DND-41 (cell line): ENCODE results near the gene UGT1A8.

Experiments used
- ATAC-seq: fragments of 200-7000 bp; cut with Tn5 transposase; 3 replicates; pipeline ENCODE4 v1.9.1; 2021; ENCODE audit warnings: low read depth; ENCODE audit not compliant: insufficient read depth
- DNase-seq: peaks from one replicate; pipeline ENCODE4 v3.0.0-alpha.2; 2020
- H2AFZ ChIP-seq: 2 replicates; pipeline ENCODE4 v1.6.0; 2012; ENCODE audit warnings: low read depth, low read length
- H3K27ac ChIP-seq: 2 replicates; pipeline ENCODE4 v1.5.1; 2012; ENCODE audit warnings: low read length, inconsistent platforms
- H3K27me3 ChIP-seq: fragments of 200-600 bp; sonication (generic); 2 replicates; pipeline ENCODE4 v1.6.0; 2012; ENCODE audit warnings: low read length, mild to moderate bottlenecking, inconsistent platforms; ENCODE audit not compliant: insufficient read depth, poor library complexity
- H3K36me3 ChIP-seq: 2 replicates; pipeline ENCODE4 v1.5.1; 2012; ENCODE audit warnings: low read length, inconsistent platforms; ENCODE audit not compliant: insufficient read depth
- H3K4me1 ChIP-seq: 2 replicates; pipeline ENCODE4 v1.5.1; 2012; ENCODE audit warnings: mild to moderate bottlenecking, low read length; ENCODE audit not compliant: insufficient read depth
- H3K4me2 ChIP-seq: 2 replicates; pipeline ENCODE4 v1.6.0; 2012; ENCODE audit warnings: mild to moderate bottlenecking, moderate library complexity, low read length, inconsistent platforms; ENCODE audit not compliant: insufficient read depth
- H3K4me3 ChIP-seq, 2 experiments: fragments of 200-600 bp in 1 of 2; shearing (Covaris generic) in 1 of 2; 2 replicates each; pipeline ENCODE4 v1.5.1; 2012 to 2016; ENCODE audit warnings: inconsistent platforms in 2 of 2, low read length in 2 of 2, mild to moderate bottlenecking in 2 of 2, low read depth in 1 of 2, moderate library complexity in 1 of 2
- H3K79me2 ChIP-seq: 2 replicates; pipeline ENCODE4 v1.6.0; 2012; ENCODE audit warnings: low read length, inconsistent platforms; ENCODE audit not compliant: insufficient read depth
- H3K9ac ChIP-seq: 2 replicates; pipeline ENCODE4 v1.6.0; 2012; ENCODE audit warnings: low read depth, mild to moderate bottlenecking, inconsistent platforms, low read length, moderate library complexity
- H3K9me3 ChIP-seq: 2 replicates; pipeline ENCODE4 v1.5.1; 2012; ENCODE audit warnings: low read length, moderate library complexity, mild to moderate bottlenecking, inconsistent platforms; ENCODE audit not compliant: insufficient read depth, severe bottlenecking
- H4K20me1 ChIP-seq: 2 replicates; pipeline ENCODE4 v1.6.0; 2012; ENCODE audit warnings: low read length; ENCODE audit not compliant: insufficient read depth
- EZH2 ChIP-seq: IDR thresholded peaks from 3 replicates; pipeline ENCODE4 v1.6.1; 2012; ENCODE audit warnings: borderline replicate concordance, low read depth, mild to moderate bottlenecking, moderate library complexity, low read length, inconsistent platforms; ENCODE audit not compliant: severe bottlenecking
- TF ChIP-seq, protein P1 (sequence below): IDR thresholded peaks from 2 replicates; pipeline ENCODE4 v1.5.1; 2012; ENCODE audit warnings: borderline replicate concordance, low read length, moderate library complexity, mild to moderate bottlenecking; ENCODE audit not compliant: poor library complexity, severe bottlenecking; ENCODE audit errors: extremely low read depth

Gene UGT1A8

GRCh38 chr2:233800208-233800607, 182.8 kb downstream of the UGT1A8 start:
- Histone ChIP-seq H3K4me2 (no peak overlapping the region), H3K9me3 (no peaks in the 10 kb centered on the region), H4K20me1 (no peaks in the 10 kb centered on the region), H3K9ac (no peak overlapping the region), H3K27ac (no peak overlapping the region), H3K4me1 (no peaks in the 10 kb centered on the region), H3K79me2 (no peaks in the 10 kb centered on the region), H3K36me3 (no peaks in the 10 kb centered on the region), H2AFZ (no peak overlapping the region), H3K4me3 (no peak overlapping the region), H3K27me3 (no peaks in the 10 kb centered on the region)
- no peak for ATAC-seq
- TF ChIP-seq, protein P1, sequence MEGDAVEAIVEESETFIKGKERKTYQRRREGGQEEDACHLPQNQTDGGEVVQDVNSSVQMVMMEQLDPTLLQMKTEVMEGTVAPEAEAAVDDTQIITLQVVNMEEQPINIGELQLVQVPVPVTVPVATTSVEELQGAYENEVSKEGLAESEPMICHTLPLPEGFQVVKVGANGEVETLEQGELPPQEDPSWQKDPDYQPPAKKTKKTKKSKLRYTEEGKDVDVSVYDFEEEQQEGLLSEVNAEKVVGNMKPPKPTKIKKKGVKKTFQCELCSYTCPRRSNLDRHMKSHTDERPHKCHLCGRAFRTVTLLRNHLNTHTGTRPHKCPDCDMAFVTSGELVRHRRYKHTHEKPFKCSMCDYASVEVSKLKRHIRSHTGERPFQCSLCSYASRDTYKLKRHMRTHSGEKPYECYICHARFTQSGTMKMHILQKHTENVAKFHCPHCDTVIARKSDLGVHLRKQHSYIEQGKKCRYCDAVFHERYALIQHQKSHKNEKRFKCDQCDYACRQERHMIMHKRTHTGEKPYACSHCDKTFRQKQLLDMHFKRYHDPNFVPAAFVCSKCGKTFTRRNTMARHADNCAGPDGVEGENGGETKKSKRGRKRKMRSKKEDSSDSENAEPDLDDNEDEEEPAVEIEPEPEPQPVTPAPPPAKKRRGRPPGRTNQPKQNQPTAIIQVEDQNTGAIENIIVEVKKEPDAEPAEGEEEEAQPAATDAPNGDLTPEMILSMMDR: no peak
- no peak for TF ChIP-seq EZH2
- no peak for DNase-seq

DNA sequence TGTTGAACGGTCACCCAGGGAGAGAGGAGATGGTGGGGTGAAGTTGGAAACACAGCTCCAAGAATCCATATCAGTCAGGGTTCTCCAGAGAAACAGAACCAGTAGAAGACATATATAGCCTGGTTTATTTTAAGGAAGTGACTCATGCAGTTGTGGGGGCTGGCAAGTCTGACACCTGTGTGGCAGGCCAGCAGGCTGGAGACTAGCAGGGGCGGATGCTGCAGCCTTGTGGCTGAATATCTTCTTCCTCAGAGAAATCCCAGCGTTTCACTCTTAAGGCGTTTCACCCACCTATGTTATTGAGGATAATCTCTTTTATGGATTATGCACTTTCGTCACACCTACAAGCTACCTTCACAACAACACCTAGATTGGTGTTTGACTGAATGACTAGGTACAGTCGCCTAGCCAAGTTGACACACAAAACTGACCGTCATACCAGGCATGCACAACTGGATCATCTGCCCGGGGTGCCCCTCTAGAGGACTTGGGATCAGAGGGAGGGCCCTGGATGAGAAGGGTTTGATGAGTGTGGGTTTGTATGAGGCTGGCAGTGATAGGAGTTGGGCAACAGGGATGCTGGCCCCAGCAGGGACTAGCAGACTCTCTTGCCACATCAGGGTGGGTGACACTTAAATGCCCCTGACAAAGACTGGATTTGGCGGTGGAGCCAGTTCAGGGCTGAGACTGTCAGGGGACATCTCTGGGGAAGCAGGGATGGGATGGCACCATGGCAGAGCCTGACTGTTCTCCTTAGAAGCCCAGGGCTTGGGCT, 184.1 kb downstream of the UGT1A8 start:
- no peak for DNase-seq
- Histone ChIP-seq H3K4me3 (no peak overlapping the region), H3K79me2 (no peaks in the 10 kb centered on the region), H3K9me3 (no peaks in the 10 kb centered on the region), H3K4me1 (no peaks in the 10 kb centered on the region), H3K27me3 (no peaks in the 10 kb centered on the region), H4K20me1 (no peaks in the 10 kb centered on the region), H3K36me3 (no peaks in the 10 kb centered on the region), H3K4me2 (no peak overlapping the region), H3K27ac (no peak overlapping the region), H3K9ac (no peak overlapping the region), H2AFZ (no peak overlapping the region)
- no peak for TF ChIP-seq EZH2
- TF ChIP-seq, protein P1: no peak
- no peak; the same call in 2 of the 3 replicates for ATAC-seq

DNA sequence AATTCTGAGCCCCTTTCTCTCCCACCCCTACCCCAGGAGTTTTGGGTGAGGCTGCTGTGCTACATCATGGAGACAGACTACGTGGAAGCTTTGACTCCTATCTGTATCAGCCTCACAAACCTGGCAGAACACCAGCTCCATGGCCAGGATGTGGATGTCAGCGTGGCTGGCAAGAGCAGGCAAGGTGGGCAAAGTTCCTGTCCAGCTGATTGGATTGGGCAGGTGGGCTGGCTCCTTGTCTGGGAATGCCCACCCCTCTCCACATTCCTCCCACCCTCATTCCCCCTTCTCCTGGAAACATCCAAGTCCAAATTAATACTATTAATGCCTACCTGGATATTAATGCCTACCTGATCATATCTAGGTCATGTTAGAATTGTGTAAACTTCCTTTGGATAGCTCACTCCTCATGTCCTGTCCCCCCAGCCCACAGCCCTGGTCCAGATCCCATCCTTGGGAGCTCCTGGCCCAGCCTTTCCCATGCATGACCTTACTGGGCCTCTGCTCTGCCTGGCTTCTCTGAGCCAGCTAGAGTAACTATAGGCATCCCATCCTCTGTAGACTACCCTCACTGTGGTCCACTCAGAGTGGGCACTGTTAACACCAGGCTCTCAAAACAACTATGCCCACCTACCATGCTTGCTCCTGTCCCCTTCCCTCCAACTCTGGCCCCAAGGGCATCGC, 184.8 kb downstream of the UGT1A8 start:
- Histone ChIP-seq H3K4me3 (no peak overlapping the region), H3K4me2 (no peak overlapping the region), H2AFZ (no peak overlapping the region), H3K27ac (no peak overlapping the region), H3K9me3 (no peaks in the 10 kb centered on the region), H3K9ac (no peak overlapping the region), H3K27me3 (peaks cover 1% of the 10 kb centered on the region), H3K79me2 (no peaks in the 10 kb centered on the region), H4K20me1 (no peaks in the 10 kb centered on the region), H3K4me1 (no peaks in the 10 kb centered on the region), H3K36me3 (no peaks in the 10 kb centered on the region)
- ATAC-seq (no peak), DNase-seq (no peak)
- TF ChIP-seq EZH2: no peak
- TF ChIP-seq, protein P1: no peak
